Dedifferentiated amniotic fluid mesenchymal stem cell (primary cell): Measurements from ENCODE around the gene IRAG1.

Experiments
- DNase-seq: peaks from one replicate; pipeline ENCODE4 v3.0.0-alpha.2; 2016; ENCODE audit errors: extremely low spot score

The IRAG1 gene, protein sequence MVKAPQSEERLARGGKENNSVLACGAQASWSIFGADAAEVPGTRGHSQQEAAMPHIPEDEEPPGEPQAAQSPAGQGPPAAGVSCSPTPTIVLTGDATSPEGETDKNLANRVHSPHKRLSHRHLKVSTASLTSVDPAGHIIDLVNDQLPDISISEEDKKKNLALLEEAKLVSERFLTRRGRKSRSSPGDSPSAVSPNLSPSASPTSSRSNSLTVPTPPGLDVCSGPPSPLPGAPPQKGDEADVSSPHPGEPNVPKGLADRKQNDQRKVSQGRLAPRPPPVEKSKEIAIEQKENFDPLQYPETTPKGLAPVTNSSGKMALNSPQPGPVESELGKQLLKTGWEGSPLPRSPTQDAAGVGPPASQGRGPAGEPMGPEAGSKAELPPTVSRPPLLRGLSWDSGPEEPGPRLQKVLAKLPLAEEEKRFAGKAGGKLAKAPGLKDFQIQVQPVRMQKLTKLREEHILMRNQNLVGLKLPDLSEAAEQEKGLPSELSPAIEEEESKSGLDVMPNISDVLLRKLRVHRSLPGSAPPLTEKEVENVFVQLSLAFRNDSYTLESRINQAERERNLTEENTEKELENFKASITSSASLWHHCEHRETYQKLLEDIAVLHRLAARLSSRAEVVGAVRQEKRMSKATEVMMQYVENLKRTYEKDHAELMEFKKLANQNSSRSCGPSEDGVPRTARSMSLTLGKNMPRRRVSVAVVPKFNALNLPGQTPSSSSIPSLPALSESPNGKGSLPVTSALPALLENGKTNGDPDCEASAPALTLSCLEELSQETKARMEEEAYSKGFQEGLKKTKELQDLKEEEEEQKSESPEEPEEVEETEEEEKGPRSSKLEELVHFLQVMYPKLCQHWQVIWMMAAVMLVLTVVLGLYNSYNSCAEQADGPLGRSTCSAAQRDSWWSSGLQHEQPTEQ

GRCh38 chr11:10693509-10694081, at the start of gene IRAG1:
IRAG1 (minus strand) TSS chr11:10693755; CDS start chr11:10693602, 153 bp downstream.
- DNase-seq, result peak; percentile 37

DNA sequence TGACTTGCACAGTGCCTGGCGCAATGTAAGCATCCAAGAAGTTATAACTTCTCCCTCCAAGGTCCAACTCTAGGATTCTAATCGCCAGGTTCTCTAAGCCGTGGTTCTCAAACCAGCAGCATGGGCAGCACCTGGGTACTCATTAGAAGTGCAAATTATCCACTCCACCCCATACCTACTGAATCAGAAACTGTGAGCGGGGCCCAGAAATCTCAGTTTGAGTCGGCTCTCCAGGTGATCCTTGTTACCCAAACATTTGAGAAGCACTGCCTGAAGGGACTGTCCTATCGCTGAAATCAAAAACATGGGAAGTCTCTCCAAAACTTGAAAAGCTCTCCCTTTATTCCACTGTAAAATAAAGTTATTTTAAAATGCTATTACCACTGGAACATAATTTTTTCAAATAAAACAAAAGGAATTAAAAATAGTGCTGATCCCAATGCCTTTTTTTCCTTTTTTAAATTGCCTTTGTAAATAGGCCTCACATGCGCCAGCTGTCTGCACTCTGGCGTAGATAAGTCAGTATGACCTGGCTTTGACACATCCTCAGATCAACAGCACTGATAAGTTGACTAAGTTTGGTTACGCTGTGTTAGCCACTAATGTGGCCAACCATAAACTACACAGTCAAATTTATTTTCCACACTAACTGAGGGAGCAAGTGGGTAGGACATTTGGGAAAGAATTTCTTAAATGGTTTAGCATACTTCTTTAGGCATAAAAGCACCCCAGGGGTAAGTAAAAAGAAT, 49.1 kb upstream of the IRAG1 start:
- peak; percentile 17 for DNase-seq

- peak; percentile 95 for DNase-seq
These were observed 42.2 kb upstream of the IRAG1 start for GRCh38 chr11:10735481-10736475.

DNA sequence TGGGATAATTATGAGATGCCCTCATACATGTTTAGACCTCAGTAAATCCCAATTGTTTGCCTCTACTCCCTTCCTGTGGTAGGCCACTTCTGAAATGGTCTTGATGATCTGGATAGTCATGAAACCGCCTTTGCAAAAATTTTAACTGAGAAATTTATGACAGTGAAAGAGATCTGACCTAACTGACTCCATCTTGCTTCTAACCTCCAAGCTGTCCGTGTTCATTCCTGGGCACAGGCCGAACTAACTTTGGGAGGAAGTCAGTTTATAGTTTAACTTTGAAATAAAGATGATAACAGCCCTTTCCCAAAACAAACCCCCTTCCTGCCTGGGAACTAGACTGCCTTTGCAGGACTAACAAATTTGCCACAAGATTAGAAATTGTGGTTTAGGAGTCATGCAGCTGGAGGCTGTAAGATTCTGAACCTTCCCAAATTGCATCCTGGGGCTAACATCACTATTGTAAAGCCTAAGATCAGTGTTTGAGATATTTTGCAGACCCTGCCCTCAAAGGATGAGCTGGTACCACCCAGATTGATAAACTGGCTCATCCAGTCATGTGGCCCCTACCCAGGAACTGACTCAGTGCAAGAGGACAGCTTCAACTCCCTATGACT, 37.6 kb upstream of the IRAG1 start:
- no peak for DNase-seq

- no peak for DNase-seq
These were observed 36.6 kb upstream of the IRAG1 start for GRCh38 chr11:10730151-10730550.

DNA sequence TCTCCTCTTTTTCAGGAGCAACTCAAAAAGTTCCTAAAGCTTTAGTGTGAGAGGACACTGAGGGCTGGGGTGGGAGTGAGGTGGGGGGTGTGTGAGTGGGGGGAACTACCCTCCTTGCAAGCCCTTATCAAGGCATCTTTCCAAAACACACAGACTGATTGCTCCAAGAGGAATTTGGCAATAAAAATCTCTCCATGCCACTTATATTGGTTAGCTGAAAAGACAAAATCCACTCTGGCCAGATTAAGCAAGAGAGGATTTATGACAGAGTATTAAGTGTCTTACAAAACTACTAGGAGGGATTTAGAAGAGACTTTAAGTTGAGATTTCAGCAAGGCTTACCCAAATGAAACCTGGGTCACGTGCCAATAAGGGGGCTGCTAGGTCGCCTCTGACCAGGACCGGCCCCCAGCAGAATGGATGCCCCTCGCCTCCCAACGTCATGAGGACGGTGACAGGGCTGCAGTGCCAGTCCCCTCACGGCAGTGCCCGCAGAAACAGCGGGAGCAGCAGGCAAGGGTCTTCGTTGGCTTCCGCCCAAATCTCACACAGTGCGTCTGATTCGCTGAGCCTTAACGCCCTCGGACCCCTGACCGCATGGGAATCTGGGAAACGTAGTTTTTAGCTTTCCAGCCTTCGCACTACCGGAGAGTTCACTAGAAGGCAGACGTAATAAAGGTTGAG, 35.4 kb upstream of the IRAG1 start:
- DNase-seq, result no peak

DNA sequence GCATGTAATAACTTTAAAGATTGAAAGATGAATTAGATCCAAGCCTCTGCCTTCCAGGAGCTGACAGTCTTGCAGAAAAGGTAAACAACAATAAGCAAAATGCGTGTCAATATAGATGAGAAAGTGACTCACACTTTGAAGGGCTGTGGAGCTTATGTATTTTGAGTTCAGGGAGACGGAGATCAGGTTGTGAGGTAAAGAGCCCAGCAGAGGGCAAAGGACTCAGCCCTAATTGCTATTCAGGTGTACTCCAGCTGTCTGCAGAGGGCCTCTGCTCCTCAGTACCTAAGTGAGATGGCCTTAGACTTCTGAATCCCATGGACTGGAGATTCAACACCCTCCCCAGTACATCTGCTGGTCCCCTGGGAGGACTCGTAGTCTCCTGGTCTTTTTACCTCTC, 34.6 kb upstream of the IRAG1 start:
- no peak for DNase-seq

DNA sequence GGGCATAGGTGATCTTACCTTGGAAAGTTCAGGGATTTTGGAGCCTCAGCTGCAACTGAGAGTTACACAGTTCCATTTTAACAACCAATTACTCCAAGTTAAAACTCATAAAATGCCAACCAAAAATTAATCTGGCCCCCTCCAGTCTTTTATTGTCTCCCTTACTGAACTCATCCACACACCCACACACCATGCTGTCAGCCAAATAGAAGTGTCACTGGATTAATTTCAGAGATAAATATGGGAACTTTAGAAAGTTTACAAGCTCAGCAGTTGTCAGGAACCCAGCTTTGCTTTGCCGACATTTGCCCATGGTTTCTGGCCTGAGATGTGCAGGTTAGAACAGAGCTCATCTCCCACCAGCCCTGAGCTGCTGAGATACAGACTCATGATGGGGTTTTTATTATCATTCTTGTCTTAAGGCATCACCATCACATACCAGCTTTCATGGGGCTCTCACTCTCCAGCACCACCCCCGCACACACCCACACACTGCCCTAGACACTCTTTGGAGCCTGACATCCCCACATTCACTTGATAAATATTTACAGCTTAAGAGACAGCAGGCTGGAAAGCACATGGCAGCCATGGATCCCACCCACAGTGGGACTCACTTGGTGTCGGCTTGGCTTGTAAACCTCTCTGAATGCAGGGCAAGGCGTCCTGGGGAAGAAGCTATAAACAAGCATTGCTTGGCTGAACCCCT, 33.7 kb upstream of the IRAG1 start:
- no peak for DNase-seq

DNA sequence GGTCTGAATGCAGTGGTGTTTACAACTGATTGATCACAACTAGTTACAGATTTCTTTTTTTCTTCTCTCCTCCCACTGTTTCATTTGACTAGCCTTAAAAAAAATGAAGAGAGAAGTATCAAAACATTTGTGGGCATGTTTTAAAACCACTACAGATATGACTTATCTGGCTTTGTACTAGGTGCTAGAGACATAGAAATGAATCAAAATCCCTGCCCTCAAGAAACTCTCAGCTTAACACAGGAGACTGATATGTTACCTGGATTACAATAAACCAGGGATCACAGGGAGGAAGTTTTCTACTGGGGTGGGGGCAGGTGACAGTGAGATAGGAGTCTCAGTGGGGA, 32.3 kb upstream of the IRAG1 start:
- DNase-seq, result no peak

GRCh38 chr11:10725114-10725906, 31.8 kb upstream of the IRAG1 start:
- DNase-seq, result no peak

GRCh38 chr11:10722307-10722706, 28.8 kb upstream of the IRAG1 start:
- no peak for DNase-seq

GRCh38 chr11:10720881-10721376, 27.4 kb upstream of the IRAG1 start:
- no peak for DNase-seq

GRCh38 chr11:10719616-10720015, 26.1 kb upstream of the IRAG1 start:
- DNase-seq, result no peak

- no peak for DNase-seq
These were observed 23.1 kb upstream of the IRAG1 start for GRCh38 chr11:10716543-10717259.

DNA sequence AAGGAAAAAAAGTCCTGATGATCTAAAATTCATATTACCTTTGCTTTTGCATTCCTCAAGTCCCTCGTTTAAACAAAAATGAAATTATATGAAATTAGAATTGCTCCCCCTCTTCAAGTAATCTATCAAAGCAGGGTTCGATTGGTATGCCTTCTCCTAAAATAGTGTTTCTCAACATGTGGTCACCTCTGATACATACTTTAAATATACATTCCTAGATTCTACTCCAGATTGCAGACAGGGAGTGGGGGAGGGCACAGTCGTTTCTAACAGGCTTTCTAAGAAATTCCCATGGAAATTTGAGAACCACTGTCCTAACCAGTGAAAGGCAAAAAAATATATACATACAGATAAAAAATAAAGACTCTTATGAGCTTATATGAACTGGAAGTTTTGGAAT, 22.6 kb upstream of the IRAG1 start:
- DNase-seq, result no peak

DNA sequence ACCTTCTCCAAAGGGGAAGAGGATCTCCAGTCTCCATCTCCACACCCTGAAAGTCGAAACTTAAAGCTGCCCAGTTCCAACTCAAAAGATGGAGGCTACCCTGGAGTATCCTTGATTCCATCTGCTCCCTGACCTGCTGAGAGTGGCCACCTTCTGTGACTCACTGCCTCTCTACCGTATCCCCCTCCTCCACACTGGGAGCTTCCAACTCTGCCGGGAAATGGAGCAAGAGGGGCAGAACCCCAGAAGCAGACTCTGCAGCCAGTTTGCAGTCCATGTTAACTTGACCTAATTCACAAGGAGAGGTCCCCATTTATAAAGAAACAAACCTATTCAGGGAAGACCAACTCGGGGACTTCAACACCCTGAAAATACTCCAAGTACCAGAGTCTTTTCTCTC, 22.0 kb upstream of the IRAG1 start:
- DNase-seq, result no peak
